NCI-H2107 treated with DMSO at 0.1 percent for 48 hours (cell line): Measurements from ENCODE around the gene RPS6KA2.

Experiments
- DNase-seq: peaks from one replicate; lab custom pipeline; 2025; ENCODE audit not compliant: unreplicated experiment; lab: John Stamatoyannopoulos, UW

The RPS6KA2 gene

GRCh38 chr6:166454692-166455515 is 172.1 kb downstream of the RPS6KA2 start:
- no peak for DNase-seq

DNA sequence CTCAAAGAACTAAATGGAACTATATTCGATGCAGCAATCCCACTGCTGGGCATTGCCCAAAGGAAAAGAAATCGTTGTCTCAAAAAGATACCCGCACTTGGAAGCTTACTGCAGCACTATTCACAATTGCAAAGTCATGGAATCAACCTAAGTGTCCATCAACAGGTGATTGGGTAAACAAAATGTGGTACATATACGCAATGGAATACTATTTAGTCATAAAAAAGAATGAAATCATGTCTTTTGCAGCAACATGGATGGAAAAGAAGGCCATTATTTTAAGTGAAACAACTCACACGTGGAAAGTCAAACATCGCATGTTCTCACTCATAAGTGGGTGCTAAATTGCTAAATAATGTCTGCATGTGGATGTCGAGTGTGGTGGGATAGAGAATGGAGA is 173.4 kb downstream of the RPS6KA2 start:
- DNase-seq: no peak

DNA sequence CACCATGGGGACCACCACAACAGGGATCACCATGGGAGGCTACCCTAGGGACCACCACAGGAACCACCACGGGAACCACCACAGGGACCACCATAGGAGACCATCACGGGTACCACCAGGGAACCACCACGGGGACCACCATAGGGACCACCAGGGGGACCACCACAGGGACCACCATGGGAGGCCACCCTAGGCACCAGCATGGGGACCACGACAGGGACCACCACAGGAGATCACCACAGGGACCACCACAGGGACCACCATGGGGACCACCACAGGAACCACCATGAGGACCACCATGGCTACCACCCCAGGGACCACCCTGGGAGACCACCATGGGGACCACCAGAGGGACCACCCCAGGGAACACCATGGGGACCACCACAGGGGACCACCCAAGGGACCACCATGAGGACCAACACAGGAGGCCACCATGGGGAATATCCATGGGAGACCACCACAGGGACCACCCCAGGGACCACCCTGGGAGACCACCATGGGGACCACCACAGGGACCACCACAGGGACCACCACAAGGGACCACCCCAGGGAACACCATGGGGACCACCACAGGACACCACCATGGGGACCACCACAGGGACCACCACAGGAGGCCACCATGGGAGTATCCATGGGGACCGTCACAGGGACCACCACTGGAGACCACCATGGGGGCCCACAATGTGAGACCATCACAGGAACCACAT is 176.7 kb downstream of the RPS6KA2 start:
- no peak for DNase-seq

GRCh38 chr6:166449641-166450040 is 177.4 kb downstream of the RPS6KA2 start:
- no peak for DNase-seq

- no peak for DNase-seq
Observed at GRCh38 chr6:166449036-166449435, 178.0 kb downstream of the RPS6KA2 start.

GRCh38 chr6:166448432-166448831 is 178.6 kb downstream of the RPS6KA2 start:
- DNase-seq: no peak

DNA sequence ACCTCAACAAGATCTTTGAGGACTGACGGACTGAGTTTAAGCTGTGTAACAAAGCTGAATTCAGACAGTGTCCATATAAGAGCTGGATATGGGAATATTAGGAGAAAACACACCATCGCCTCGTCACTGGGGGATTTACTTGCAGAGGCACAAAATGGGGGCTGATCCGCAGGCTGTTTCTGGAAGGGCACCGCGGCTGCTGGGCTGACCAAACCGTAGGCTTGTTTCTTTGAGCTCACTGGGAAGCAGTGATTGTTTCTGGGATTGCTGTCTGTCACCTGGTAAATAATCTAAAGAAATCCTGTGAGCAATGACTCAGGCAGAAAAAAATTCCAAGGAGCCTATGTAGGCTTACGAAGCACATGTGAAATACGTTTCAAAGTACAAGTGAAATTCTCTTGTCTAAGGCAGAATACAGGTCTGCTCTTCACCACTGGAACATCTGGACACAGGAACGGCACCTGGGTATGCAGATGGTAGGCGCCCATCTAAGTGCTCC is 180.4 kb downstream of the RPS6KA2 start:
- DNase-seq: no peak

DNA sequence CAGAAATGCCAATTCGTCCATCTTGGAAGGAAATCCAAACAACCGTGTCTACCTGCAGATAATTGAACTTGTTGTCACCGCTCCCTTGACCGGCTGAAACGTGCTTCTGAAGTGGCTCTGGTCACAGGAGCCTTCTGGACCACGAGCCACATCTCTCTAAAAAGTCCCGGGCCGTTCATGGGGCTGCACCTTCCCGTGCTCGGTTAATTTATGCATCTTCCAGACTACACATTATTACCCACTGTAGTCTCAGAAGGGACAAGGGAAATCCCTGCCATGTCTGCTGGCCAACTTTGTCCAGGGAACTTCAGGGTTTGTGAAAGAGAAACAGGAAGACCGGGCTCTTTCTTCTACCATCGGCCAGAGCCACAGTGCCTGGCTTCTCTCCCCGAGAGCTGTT is 180.9 kb downstream of the RPS6KA2 start:
- DNase-seq: no peak

DNA sequence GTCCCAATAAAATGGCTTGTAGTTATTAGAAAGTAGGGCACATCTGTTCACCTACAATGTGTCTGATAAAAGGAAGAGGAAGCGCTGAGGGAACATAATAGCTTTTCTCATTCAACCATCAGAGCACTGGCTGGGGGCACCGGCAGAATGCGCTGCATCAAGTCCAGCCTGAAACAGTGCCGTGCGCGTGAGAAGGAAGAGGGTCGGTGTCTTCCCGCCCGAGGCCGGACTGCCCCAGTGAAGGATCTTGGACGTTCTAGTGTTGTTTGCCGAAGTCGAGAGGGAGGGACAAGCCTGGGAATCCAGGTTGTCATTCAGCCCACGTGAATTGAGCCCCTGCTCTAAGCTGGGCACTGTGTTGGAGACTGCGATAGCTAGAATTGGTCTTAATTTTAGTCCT is 182.6 kb downstream of the RPS6KA2 start:
- no peak for DNase-seq

- DNase-seq: no peak
Observed at GRCh38 chr6:166443166-166443565, 183.9 kb downstream of the RPS6KA2 start.

GRCh38 chr6:166442131-166442685 is 184.8 kb downstream of the RPS6KA2 start:
- no peak for DNase-seq

GRCh38 chr6:166441325-166442078 is 185.5 kb downstream of the RPS6KA2 start:
- no peak for DNase-seq

DNA sequence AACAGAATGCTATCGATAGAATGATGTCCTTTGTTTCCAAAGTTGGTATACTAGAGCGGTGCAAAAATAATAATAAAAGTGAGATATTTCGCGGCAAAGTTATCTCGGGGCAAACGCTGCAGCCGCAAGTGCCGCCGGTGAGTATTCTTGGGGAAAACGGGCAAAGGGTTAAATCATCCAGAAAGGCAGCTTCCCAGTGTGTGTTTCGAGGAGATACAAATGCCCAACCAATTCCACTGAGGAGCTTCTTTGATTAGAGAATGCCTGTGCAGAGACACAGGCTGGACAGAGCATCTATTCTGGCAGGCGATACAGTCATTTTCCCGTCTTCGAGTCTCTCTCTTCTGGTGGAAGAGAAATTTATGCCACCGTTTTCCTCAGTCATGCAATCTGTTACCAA is 186.3 kb downstream of the RPS6KA2 start:
- DNase-seq: no peak

DNA sequence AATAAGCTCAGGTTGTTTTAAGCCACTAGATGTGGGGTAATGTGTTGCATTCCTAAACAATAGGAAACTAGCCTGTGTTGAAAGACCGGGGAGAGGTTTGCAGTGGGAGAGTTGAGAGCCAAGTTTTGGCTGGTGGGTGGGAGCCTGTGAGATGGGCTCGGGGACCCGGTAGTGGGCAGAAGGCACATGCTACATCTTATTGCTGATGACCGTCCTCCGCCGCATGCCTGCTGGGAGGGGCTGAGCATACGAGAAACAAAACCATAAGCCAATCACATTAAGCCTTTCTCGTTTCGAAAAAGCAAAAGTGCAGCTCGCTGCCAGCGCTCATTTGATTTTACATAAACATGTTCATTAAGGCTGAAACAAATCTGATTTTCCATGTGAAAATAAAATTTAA is 186.9 kb downstream of the RPS6KA2 start:
- no peak for DNase-seq

DNA sequence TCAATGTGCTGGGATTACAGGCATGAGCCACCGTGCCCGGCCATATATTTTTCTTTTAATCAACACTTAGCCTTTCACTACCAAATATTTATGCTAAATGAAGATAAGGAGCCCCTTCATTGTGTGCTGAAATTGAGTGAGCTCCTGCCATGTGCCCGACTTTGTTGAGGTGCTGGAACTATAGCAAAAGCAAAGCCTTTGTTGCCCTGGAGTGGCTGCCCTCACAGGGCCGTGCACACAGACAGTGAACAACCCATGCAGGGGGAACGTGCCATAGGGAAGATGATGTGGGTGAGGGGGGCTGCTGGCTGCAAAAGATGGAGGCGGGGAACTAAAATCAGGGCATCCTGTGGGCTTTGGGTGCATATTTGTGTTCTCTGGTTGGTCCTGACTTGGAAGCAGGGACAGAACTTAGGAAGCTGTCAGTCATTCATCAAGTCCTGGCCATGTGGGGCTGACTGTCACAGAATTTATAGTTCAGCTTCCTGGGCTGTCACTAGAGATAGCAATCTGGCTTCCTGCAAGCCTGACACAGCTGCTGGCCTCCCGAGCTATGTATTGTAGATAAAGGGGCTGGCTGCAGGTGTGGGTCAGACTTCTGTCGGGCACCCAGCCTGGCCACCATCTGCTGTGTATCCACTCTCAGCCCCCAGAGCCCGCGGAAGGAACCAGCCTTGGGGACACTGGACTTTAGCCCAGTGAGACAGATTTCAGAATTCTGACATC is 187.5 kb downstream of the RPS6KA2 start:
- DNase-seq: no peak

DNA sequence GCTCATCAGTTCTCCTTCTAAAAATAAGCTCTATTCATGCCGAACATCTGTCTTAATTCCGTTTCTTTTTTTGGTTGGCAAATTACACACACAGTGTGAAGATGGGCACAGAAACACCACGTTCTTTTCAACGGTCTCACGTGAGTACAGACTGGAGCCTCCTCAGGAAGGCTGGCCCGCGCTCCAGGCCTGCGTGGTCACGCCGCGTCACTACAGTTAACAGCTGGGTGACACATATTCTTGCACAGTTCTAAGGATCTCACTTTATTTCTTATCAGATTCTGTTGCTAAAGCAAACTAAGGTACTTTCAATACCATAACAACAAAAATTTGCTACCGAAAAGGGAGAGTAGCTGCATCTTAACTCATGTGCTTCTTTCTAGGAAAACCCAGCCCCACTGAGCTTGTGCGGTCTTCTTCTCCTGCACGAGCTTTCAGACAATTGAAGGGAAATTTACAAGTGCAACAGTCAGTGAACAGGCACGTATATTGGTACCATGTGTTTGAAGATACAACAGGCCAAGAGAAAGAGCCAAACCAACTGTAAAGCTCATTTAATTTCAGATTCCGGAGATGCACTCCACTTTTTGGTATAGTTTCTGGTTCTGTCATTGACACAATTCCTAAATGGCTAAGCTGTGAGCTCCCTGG is 188.7 kb downstream of the RPS6KA2 start:
- DNase-seq: no peak

DNA sequence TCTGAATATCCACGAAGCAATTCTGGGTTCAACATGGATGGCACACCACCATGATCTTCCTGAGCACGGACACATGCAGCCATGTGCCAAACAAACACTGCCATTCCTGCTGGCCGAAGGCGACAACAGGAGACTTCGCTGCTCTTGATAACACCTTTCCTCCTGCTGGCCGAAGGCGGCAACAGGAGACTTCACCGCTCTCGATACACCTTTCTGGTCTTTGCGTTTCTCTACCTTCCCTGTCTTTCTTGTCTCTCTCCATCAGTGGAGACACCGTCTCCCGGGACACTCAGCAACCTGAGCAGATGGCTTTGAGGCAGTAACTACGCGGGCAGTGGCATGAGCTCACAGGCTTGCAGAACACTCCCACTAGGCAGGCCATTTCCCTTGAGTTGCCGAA is 189.4 kb downstream of the RPS6KA2 start:
- DNase-seq: no peak

- no peak for DNase-seq
Observed at GRCh38 chr6:166436195-166437139, 190.6 kb downstream of the RPS6KA2 start.

DNA sequence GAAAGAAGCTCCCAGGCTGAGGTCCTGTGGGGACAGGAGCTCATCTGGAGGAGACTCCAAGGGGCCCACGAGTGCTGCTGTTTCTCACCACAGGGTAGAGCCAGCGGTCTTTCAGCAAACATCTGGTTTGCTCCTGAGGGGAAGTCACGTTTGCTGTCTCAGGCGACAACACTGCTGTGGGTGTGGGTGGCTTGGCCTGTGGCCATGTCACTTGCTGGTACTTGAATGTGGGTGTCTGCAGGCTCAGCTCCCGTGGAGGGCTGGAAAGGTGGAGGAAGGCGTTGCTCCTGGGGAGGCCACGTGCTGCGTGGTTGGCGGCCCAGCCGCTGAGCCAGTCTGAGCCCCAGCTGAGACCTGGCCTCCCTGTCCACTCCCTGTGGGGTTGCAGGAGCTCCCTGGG is 191.5 kb downstream of the RPS6KA2 start:
- no peak for DNase-seq
